ENCODE results near the gene ACLY.
"Not testable (repeated sequence)": the region's sequence is repeated elsewhere in the genome, so short reads cannot be mapped to it uniquely, and the experiment has no call there.

Gene ACLY

GRCh38 chr17:41869426-41869825 is 49.3 kb downstream of the ACLY start:
- no peak for DNase-seq

GRCh38 chr17:41868568-41868967 is 50.2 kb downstream of the ACLY start:
- DNase-seq, result no peak

GRCh38 chr17:41865596-41865893 is 53.2 kb downstream of the ACLY start:
- DNase-seq, result no peak

- DNase-seq, result peak; percentile 94
Measured at GRCh38 chr17:41864836-41865595, 53.7 kb downstream of the ACLY start, which contains the start of gene KLHL11. Gene KLHL11, minus strand, starts transcription at chr17:41865423. Its CDS starts 53 bp downstream, at chr17:41865370.

- DNase-seq, result peak; percentile 41
Measured at GRCh38 chr17:41864498-41864835, 54.3 kb downstream of the ACLY start.

GRCh38 chr17:41863074-41863848 is 55.5 kb downstream of the ACLY start:
- DNase-seq, result peak; percentile 16

- no peak for DNase-seq
Measured at GRCh38 chr17:41860254-41860931, 58.4 kb downstream of the ACLY start.

- not testable (repeated sequence) for DNase-seq
Measured at GRCh38 chr17:41851382-41851781, 67.4 kb downstream of the ACLY start.

GRCh38 chr17:41849251-41849990 is 69.3 kb downstream of the ACLY start:
- no peak for DNase-seq

GRCh38 chr17:41848788-41849187 is 70.0 kb downstream of the ACLY start:
- DNase-seq, result no peak

GRCh38 chr17:41844971-41845370 is 73.8 kb downstream of the ACLY start:
- DNase-seq, result no peak

- DNase-seq, result not testable (repeated sequence)
Measured at GRCh38 chr17:41840781-41841180, 78.0 kb downstream of the ACLY start.

- not testable (repeated sequence) for DNase-seq
Measured at GRCh38 chr17:41839448-41839847, 79.3 kb downstream of the ACLY start.

GRCh38 chr17:41837761-41838538 is 80.8 kb downstream of the ACLY start, which contains the start of gene KLHL10:
Gene KLHL10, plus strand, starts transcription at chr17:41837825. Its CDS starts 108 bp downstream, at chr17:41837933.
- no peak for DNase-seq

GRCh38 chr17:41836550-41837196 is 82.1 kb downstream of the ACLY start:
- no peak for DNase-seq

GRCh38 chr17:41835800-41836549 is 82.8 kb downstream of the ACLY start, which contains the start of gene NT5C3B:
Gene NT5C3B, minus strand, starts transcription at chr17:41836232. Its CDS starts 39 bp downstream, at chr17:41836193.
- peak; percentile 63 for DNase-seq

GRCh38 chr17:41835214-41835799 is 83.4 kb downstream of the ACLY start:
- DNase-seq, result no peak

- DNase-seq, result not testable (repeated sequence)
Measured at GRCh38 chr17:41829961-41830360, 88.8 kb downstream of the ACLY start.

GRCh38 chr17:41825175-41825845 is 93.4 kb downstream of the ACLY start:
- no peak for DNase-seq

- DNase-seq, result no peak
Measured at GRCh38 chr17:41824086-41824485, 94.7 kb downstream of the ACLY start.

Data from NCI-H510A treated with DMSO at 0.1 percent for 48 hours (cell line).